Body of pancreas (tissue), 4 donors: ENCODE measurements around the gene SLC34A3.

Experiments
- POLR2A ChIP-seq, 3 donors: fragments of 450-650 bp; IDR thresholded peaks; one replicate each; pipeline ENCODE4 v1.6.1; 2016; ENCODE audit warnings: antibody characterized with exemption in 3 of 3, mild to moderate bottlenecking in 2 of 3
- TF ChIP-seq, protein P1 (sequence below), 7 experiments: fragments of 450-650 bp in 4 of 7; fragments of 200-600 bp in 3 of 7; sonication (generic) in 3 of 7; IDR thresholded peaks; one replicate each; pipeline ENCODE4 v1.5.1; 2016 to 2019; ENCODE audit warnings: antibody characterized with exemption in 7 of 7

DNA sequence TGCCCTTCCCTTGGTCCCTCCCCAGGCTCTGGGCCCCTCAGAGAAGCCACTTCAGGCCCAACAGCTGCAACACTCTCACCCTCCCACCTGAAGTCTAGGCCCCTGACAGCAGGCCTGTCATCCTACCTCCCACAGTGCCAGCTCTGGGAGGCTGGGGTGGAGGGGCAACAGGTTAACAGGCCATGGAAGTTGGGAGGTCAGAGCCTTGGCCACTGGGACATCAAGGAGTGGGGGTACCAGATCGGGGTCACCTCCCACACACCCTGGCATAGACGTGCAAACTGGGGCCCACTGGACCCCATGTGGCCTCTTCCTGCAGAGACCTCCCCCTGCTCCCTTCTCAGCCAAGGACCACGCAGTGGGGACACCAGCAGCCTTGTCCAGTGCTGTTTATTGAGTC, 39.5 kb upstream of the SLC34A3 start:
- TF ChIP-seq, protein P1, sequence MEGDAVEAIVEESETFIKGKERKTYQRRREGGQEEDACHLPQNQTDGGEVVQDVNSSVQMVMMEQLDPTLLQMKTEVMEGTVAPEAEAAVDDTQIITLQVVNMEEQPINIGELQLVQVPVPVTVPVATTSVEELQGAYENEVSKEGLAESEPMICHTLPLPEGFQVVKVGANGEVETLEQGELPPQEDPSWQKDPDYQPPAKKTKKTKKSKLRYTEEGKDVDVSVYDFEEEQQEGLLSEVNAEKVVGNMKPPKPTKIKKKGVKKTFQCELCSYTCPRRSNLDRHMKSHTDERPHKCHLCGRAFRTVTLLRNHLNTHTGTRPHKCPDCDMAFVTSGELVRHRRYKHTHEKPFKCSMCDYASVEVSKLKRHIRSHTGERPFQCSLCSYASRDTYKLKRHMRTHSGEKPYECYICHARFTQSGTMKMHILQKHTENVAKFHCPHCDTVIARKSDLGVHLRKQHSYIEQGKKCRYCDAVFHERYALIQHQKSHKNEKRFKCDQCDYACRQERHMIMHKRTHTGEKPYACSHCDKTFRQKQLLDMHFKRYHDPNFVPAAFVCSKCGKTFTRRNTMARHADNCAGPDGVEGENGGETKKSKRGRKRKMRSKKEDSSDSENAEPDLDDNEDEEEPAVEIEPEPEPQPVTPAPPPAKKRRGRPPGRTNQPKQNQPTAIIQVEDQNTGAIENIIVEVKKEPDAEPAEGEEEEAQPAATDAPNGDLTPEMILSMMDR (IDR thresholded peaks at IDR 0.05) = no peak
- no peak for TF ChIP-seq POLR2A (IDR thresholded peaks at IDR 0.05)
